ENCODE results near the gene ICAM1. TPM values are rescaled to one million over a fixed set of nuclear protein-coding genes. Genes with fewer than 3 reads are reported as not detected.
"Not testable (repeated sequence)": the region's sequence is repeated elsewhere in the genome, so short reads cannot be mapped to it uniquely, and the experiment has no call there.

ICAM1 gene
- total RNA-seq, 4 donors from 2014 or later = 6.5 to 32.8 (median 23.2) TPM

- intact Hi-C loops (cut with DNase I; ENCODE audit: low total_unique reads) = no loop called here
- DNase-seq = no peak
- Histone ChIP-seq H3K27me3 (no peaks in the 10 kb centered on the region), H3K27ac (no peak overlapping the region), H3K4me1 (no peaks in the 10 kb centered on the region), H3K9me3 (no peaks in the 10 kb centered on the region), H3K4me3 (no peak overlapping the region), H3K36me3 (no peaks in the 10 kb centered on the region)
- TF ChIP-seq POLR2A (IDR thresholded peaks at IDR 0.05) = no peak
- no peak for TF ChIP-seq CTCF (IDR thresholded peaks at IDR 0.05)
Observed at GRCh38 chr19:10277795-10278589, 7.1 kb downstream of the ICAM1 start.

GRCh38 chr19:10278935-10279334 is 8.0 kb downstream of the ICAM1 start:
- no peaks in the 10 kb centered on the region for H3K9me3 ChIP-seq
- H3K36me3 ChIP-seq = no peaks in the 10 kb centered on the region
- no peak overlapping the region for H3K4me3 ChIP-seq
- no peak overlapping the region for H3K27ac ChIP-seq
- intact Hi-C loops (cut with DNase I; ENCODE audit: low total_unique reads) = no loop called here
- no peaks in the 10 kb centered on the region for H3K4me1 ChIP-seq
- TF ChIP-seq CTCF (IDR thresholded peaks at IDR 0.05) (no peak), POLR2A (IDR thresholded peaks at IDR 0.05) (no peak)
- H3K27me3 ChIP-seq = no peaks in the 10 kb centered on the region
- DNase-seq = no peak

GRCh38 chr19:10279737-10280442 is 9.0 kb downstream of the ICAM1 start:
- Histone ChIP-seq H3K27me3 (no peaks in the 10 kb centered on the region), H3K36me3 (no peaks in the 10 kb centered on the region)
- intact Hi-C loops (cut with DNase I; ENCODE audit: low total_unique reads) = no loop called here

GRCh38 chr19:10282043-10282442 is 11.1 kb downstream of the ICAM1 start:
- H3K9me3 ChIP-seq; H3K27ac ChIP-seq; H3K4me1 ChIP-seq; intact Hi-C loops (cut with DNase I; ENCODE audit: low total_unique reads); H3K27me3 ChIP-seq; H3K4me3 ChIP-seq; H3K36me3 ChIP-seq; DNase-seq: not testable (repeated sequence)

More at GRCh38 chr19:10279737-10280442, 9.0 kb downstream of the ICAM1 start:
- DNase-seq = no peak
- H3K4me3 ChIP-seq = no peak overlapping the region
- H3K4me1 ChIP-seq = no peaks in the 10 kb centered on the region
- no peak for TF ChIP-seq POLR2A (IDR thresholded peaks at IDR 0.05)
- TF ChIP-seq CTCF (IDR thresholded peaks at IDR 0.05) = no peak
- no peaks in the 10 kb centered on the region for H3K9me3 ChIP-seq
- no peak overlapping the region for H3K27ac ChIP-seq

GRCh38 chr19:10283301-10284064 is 12.6 kb downstream of the ICAM1 start:
- no peaks in the 10 kb centered on the region for H3K36me3 ChIP-seq
- intact Hi-C loops (cut with DNase I; ENCODE audit: low total_unique reads) = no loop called here
- no peaks in the 10 kb centered on the region for H3K9me3 ChIP-seq
- H3K4me1 ChIP-seq = no peaks in the 10 kb centered on the region
- TF ChIP-seq CTCF (IDR thresholded peaks at IDR 0.05) (no peak), POLR2A (IDR thresholded peaks at IDR 0.05) (no peak)
- no peak overlapping the region for H3K27ac ChIP-seq
- no peak overlapping the region for H3K4me3 ChIP-seq
- no peak for DNase-seq
- H3K27me3 ChIP-seq = peaks cover 4 to 11% of the 10 kb centered on the region in 2 donors

All from uterus (tissue), 4 donors.